Choroid plexus epithelial cell (primary cell): ENCODE measurements around the gene PRIMA1.

Experiments
- DNase-seq: peaks from one replicate; pipeline ENCODE4 v3.0.0-alpha.2; 2010; ENCODE audit warnings: low read depth
- H3K4me3 ChIP-seq: 2 replicates; pipeline ENCODE4 v1.5.1; 2011; ENCODE audit warnings: low read depth, mild to moderate bottlenecking, control low read depth, low read length, moderate library complexity
- CTCF ChIP-seq: conservative IDR thresholded peaks from 2 replicates; pipeline ENCODE4 v1.5.1; 2011; ENCODE audit warnings: low read depth, mild to moderate bottlenecking, control low read depth, inconsistent platforms, low read length, moderate library complexity

The PRIMA1 gene

DNA sequence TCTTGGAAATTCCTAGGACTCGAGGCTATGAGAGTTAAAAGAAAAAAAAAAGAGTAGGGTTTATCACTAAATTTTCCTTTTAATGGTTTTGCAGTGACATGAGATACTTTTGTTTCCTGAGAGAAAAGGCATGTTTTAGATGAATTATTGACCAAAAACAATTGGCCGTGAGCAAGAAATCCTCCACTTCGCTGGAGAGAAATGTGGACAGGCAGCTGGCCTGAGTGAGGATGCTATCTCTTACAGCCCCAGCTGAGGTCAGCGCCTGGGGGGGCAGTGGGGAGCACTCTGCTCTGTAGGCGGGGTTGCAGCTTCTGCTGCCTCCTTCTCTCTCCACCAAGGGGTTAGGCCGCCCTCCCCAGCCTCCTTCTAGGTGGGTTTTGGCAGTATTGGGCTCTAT, 54.7 kb downstream of the PRIMA1 start:
- TF ChIP-seq CTCF = no peak

DNA sequence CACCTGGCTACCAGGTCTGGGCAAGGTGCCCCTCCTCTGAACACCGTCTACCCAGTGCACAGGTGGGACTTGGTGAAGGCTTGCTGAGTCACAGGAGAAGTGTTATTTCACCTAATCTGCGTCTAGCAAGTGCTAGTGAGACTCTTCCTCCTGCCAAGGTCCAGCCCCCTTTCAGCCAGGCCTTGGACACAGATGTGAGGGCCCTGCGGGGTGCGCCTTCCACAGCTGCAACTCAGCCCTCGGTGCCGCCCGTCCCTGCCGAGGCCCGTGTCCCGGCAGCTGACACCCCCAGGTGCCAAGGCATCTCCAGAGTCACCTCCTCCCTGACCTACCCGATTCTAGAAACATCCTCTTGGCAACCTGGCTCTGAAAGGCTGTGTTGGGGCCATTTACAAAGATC, 55.1 kb downstream of the PRIMA1 start:
- H3K4me3 ChIP-seq = no peak overlapping the region
- DNase-seq = no peak
- TF ChIP-seq CTCF = no peak

More for the DNA sequence above, 54.7 kb downstream of the PRIMA1 start:
- H3K4me3 ChIP-seq = no peak overlapping the region
- DNase-seq = no peak

- TF ChIP-seq CTCF = no peak
- H3K4me3 ChIP-seq = no peak overlapping the region
- DNase-seq = no peak
Observed at GRCh38 chr14:93732524-93732923, 55.8 kb downstream of the PRIMA1 start.

DNA sequence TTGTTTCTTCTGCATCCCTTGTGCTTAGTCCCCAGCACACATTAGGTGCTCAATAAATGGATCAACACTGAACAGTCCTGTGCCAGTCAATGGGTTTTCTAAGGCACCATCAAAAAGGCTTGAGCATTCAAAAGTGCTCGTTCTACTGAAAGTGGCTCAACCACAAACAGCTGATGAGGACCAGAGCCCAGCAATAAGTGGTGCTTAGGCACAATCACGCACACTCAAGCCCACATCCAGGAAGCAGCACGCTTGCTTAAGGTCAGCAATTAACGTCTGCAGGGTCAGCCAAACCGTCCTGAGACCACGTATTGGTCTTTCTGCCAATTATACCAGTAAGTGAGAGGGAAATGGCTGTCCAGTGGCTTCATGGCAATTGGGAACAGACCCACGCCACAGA, 56.5 kb downstream of the PRIMA1 start:
- no peak for TF ChIP-seq CTCF
- no peak for DNase-seq
- H3K4me3 ChIP-seq = no peak overlapping the region

DNA sequence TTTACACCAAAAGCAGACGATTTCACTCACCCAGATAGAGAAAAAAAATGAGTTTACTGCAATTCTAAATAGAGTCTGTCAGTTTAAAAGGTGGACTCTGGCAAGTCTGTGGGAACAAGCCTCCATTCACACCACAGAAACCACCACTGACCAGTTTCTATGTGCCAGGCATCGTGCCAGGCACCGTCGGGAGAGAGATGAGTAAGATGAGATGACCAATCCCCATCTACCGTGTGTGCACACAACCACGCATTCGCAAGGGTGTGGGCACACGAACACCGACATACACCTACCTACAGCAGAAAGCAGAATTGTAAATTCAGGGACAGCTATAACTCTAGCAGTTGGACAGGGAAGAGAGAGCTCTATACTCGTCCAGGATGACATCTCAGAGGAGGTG, 58.3 kb downstream of the PRIMA1 start:
- no peak for DNase-seq
- TF ChIP-seq CTCF = no peak
- H3K4me3 ChIP-seq = no peak overlapping the region

GRCh38 chr14:93728651-93729016, 59.7 kb downstream of the PRIMA1 start:
- no peak for DNase-seq
- H3K4me3 ChIP-seq = no peak overlapping the region
- no peak for TF ChIP-seq CTCF

GRCh38 chr14:93727917-93728650, 60.2 kb downstream of the PRIMA1 start:
- TF ChIP-seq CTCF = no peak
- no peak overlapping the region for H3K4me3 ChIP-seq
- DNase-seq = no peak
